ENCODE results near the gene RAP1GDS1.

DNA sequence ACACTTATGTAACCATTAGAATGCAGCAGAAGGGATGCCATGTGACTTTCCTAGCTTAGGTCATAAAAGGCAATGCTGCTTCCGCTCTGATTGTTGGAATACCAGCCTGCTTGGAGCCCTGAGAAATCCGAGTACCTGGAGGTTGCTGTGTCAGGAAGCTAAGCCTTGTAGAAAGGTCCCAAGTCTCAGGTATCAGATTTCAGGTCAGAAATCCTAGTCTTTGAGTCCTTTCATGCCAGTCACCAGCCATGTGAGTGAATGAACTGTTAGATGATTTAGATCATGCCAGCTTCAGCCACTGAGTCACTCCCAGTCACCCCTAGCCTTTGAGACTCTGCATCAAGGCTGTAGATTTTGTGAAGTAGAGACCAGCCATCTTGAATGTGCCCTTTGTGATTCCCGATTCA, 23.5 kb downstream of the RAP1GDS1 start:
- no peak for TF ChIP-seq EZH2phosphoT487 (IDR thresholded peaks at IDR 0.05; ENCODE audit: insufficient read depth, low read depth)
- TF ChIP-seq EZH2 (IDR thresholded peaks at IDR 0.05; ENCODE audit: insufficient read depth, poor library complexity, severe bottlenecking), result no peak
